HG03066 (cell line): ENCODE data around the gene CTTN.
"Not testable (repeated sequence)": the region's sequence is repeated elsewhere in the genome, so short reads cannot be mapped to it uniquely, and the experiment has no call there.

Experiments
- ATAC-seq: cut with Tn5 transposase; IDR thresholded peaks from one replicate; pipeline ENCODE4 v1.9.1; 2021; ENCODE audit warnings: low read depth; ENCODE audit not compliant: unreplicated experiment

The CTTN gene

DNA sequence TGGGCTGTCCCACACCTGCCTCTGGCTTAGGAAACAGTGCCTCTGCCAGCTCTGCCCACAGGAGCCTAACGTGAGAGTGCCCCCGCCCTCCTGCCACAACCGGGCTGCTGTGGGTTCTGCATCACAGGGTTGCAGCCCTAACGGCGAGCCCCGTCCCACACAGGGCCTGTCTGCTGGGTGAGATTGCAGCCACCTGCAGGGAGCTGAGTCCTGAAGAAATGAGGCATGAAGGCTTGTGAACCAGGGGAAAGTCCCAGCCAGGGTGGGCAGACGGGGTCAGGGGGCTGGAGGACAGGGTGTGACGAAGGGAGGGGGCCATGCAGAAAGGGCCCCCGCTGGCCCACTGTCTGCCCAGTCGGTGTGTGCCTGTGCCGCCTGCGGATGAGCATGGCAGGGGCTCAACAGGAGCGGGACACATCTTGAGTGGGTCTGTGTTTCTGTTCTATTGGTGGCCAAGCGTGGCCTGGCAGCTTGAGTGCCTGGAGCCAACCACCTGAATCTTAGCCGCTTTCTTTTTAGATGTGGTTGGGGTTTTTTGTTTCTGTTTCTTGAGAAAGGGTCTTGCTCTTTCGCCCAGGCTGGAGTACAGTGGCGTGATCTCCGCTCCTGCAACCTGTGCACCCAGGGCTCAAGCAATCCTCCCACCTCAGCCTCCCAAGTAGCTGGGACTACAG lies 38.9 kb downstream of the CTTN start:
- no peak for ATAC-seq

DNA sequence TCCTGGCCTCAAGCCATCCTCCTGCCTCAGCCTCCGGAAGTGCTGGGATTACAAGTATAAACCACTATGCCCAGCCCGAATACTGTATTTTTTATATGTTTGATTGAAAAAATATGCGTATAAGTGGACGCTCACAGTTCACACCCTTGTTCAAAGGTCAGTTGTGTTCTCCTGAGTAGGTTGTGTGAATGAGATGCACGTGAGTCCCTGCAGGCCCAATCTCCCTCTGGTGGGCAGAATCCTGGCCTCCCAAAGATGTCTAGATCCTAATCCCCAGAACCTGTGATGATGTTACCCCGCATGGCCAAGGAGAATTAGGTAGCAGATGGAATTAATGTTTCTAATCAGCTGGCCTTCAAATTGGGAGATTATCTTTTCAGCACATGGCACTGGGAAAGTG lies 41.9 kb downstream of the CTTN start:
- no peak for ATAC-seq

DNA sequence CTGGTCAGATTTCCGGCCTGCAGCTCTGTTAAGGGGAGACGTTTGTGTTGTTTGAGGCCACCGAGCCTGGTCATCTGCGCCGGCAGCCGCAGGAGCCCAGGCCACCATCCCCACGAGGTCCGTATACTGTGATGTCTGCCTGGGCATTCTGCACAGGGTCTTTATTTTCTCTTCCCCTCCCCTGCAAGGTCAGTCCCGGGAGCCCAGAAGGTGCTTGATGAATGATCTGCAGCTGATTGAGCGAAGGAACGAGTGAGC lies 45.4 kb downstream of the CTTN start:
- ATAC-seq = no peak

DNA sequence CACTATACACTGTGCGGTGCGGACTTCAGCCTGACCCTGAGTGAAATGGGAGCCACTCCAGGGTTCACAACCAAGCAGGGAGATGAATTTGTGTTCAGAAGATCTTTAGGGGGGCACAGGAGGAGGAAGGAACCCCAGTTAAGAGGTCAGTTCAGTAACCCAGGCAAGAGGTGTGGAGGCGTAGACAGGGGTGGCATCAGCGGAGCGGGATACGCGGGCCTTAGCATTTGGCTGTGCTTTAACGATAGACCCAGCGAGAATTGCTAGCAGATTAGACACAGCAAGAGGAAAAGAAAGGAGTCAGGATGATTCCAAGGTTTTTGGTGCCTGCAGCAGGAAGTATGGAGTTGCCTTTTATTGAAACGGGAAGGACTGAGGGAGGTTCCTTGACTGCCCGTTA lies 46.8 kb downstream of the CTTN start:
- no peak for ATAC-seq

DNA sequence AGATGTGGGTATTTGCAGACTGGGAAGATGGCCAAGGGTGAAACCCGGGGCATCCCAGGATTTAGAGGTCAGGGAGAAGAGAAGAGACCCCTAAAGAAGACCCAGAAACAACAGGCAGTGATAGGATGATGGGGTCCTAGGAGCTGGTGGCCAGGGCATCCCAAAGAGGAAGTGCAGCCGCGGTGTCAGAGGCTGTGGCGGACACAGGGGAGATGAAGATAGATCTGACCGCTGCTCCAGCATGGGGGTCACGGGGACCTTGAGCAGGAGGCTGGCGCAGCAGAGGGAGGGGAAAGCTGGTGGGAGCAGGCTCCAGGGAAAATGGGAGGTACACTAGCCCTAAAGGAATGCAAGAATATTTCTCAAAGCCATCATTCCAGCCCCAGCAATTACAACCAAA lies 47.3 kb downstream of the CTTN start:
- no peak for ATAC-seq

DNA sequence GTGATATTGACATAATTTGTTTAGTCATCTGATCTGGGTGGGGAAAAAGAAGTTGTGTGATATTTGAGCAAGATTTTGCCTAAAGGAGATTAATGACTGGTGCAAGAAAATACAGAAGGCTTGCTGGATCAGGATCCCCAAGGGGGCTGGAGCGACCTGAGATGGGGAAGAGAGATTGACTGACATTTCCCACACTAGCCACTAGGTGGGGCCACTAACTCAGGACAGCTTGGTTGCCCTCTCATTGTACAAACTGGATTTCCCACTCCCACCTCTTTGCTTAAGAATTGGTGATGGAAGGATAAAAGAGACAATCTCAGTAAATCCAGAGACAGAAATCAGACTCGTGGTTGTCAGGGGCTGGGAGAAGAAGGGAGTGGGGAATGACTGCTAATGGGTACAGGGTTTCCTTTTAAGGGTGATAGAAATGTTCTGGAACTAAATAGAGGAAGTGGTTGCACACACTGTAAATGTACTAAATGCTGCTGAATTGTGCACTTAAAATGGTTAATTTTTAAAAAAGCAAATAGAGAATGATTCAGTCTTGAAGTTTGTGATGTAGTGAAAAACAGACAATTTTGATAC lies 50.7 kb downstream of the CTTN start:
- ATAC-seq = no peak

DNA sequence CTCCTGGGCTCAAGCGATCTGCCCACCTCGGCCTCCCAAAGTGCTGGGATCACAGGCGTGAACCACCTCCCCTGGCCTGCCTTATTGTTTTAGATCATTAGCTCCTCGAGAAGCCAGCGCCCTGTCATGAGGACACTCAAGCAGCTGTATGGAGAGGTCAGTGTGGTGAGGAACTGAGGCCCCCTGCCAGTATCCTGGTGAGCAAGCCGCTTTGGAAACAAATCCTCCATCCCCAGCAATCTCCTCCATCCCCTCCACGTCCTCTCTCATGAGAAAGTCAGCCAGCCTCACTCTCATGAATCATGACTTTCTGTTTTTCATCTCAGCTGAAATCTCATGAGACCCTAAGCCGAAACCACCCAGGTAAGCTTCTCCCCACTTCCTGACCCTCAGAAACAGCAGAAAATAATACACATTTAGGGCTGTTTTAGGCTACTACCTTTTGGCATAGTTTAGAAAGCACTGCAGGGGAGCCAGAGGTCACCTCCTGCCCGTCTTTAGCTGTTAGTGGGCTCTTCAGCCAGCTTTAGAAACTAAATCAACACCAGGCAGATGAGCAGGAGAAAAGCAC lies 56.0 kb downstream of the CTTN start:
- ATAC-seq = no peak

DNA sequence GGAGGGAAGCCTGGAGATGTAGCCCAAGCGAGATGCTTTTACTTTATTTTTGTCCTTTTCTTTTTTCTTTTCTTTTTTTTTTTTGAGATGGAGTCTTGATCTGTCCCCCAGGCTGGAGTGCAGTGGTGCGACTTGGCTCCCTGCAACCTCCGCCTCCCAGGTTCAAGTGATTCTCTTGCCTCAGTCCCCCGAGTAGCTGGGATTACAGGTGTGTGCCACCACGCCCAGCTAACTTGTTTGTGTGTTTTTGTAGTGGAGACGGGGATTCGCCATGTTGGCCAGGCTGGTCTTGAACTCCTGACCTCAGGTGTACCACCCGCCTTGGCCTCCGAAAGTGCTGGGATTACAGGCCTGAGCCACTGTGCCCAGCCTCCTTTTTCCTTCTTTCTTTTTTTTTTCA lies 56.5 kb downstream of the CTTN start:
- not testable (repeated sequence) for ATAC-seq

DNA sequence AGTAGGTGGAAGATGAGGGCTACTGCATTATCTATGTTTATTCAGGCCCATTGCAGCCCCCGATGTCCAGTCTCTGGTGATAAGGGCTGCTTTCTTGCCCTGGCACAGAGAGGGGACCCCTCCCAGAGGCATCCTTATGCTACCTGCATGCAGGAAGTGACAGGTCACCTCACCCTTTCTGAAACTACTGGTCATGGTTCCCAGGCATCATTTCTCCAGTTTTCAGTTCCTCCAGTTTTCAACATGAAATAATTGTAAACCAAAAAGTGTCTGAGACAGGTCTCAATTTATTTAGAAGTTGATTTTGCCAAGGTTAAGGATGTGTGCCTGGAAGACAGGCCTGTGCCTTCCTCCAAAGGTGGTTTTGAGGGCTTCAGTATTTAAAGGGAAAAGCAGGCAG lies 57.0 kb downstream of the CTTN start:
- no peak for ATAC-seq

DNA sequence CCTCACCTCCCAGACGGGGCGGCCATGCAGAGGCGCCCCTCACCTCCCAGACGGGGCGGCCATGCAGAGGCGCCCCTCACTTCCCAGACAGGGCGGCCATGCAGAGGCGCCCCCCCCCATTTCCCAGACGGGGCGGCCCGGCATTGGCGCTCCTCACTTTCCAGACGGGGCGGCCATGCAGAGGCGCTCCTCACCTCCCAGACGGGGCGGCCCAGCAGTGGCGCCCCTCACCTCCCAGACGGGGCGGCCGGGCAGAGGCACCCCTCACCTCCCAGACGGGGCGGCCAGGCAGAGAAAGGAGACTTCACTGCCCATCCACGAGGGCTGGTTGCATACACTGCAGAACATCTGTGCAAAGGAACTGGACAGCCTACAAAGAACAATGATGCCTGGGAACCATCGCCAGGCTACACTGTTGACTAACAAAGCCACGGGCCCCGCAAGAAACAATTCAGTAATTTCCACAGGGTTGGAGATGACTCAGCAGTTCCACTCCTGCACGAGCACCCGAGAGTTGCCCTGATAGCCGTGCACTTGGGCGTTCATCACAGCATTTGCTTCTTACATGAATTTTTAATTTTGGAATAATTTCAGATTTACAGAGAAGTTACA lies 58.7 kb downstream of the CTTN start:
- no peak for ATAC-seq

DNA sequence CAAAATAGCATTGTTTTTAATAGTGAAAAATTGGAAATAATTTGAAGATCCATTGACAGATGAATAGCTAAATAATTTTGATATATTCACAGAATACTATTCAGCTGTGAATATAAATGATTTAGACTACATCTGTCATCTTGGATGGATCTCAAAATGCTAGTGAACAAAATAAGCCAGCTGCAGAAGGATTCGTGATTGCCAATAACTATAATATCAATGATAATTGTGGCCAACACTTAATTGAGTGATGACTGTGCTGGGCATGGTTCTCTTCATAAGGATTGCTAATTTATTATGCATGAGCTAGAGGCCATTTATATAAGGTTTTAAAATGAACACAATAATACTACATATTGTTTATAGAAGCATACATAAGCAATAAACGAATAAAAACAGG lies 60.4 kb downstream of the CTTN start:
- no peak for ATAC-seq

DNA sequence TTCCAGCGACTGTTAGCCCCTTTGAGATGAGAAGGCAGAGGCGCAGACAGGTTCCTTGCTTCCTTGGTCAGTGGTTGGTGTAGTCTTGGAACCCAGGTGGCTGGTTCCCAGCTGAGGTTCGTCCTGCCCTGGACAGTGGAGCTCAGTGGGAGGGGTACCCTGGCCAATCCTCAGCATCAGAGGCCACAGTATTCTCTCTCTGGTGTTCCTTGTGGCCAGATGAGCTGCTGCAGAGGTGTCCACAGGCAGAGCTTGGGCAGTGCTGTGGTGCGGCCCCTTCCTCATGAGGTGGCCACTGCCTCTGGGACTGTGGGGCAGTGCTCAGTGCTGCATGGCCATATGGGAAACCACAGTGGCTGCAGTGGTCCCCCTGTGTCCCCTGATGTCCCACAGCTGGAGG lies 61.8 kb downstream of the CTTN start:
- ATAC-seq = no peak

DNA sequence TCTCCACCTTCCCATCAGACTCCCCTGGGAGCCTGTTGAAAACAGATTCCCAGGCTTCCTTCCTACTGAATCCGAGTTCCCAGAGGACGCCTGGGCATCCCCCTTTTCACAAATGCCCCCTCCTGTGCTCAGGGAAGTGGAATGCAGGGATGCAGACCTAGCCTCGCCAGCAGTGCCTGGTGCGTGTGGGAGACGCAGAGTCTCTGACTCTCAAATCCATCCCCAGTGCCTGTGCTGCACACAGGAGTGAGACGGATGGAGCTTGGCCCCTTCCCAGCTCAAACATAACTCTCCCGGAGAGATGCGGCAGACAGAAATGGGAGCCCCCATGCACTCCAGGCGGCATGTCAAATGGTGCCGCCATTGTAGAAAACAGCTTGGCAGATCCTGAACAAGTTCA lies 62.6 kb downstream of the CTTN start:
- no peak for ATAC-seq

DNA sequence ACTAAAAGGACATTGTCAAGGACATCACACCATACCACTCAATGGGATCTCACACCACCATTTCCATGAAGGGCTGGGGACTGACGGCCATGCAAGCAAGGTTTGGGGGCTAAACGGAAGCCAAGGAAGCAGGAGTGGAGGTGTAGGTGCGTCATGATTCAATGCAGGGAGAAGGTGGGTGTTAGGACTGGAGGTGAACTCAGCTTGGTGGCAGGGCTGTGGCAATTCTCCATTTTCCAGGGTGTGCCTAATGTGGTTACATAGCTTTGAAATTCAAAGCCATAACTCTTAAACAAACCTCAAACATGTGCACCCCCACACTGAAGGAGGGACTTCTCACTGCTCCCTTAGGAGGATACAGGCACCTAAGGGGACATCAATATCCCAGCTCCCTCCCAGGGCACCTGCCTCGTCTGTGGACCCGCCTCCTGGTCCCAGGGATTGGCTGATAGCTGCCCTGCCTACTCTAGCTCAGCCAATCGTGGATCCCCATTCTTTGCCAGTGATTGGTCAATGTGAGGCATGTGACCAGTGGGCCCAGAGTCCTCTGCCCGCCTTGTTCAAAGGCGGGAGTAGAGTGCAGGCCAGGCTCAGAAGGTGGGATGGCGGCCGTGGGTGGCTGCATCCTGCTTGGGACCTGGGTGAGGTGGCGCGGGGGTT lies 64.6 kb downstream of the CTTN start:
- no peak for ATAC-seq

DNA sequence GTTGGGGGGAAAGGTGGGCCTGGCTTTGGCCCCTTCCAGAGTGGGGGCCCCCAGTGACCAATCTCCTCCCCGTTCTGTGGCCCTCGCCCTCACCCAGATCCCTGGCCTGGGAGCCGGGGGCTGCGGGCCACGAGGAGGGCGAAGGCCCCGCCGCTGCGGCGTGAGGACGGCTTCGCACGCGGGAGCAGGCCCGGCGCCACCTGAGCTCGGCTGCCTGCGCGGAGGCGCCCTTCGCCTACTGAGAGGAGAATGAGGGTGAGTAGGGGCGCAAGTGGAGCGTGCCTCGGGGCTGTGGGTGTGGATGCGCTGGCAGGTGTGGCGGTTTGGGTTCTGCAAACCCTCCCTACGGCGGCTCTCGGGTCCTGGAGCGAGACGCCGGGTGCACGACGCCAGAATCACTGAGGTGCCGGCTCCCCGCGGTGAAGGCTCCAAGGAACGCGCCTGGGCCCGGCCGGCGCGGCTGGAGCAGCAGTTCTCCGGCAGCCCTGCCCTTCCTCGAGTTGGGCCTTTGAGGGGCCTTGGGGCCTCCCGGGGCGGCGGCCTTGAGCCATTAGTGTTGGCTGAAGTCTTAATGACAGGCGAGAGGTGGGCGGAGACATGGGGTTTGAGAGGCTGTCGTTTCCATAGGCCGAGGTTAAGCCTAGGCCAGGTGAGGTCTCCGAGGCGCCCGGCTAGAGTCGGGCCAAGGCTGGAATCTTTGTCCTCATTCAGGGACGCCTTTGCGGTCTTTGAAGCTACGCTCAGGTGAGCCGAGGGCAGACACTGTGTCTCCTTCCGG lies 65.3 kb downstream of the CTTN start:
- no peak for ATAC-seq

DNA sequence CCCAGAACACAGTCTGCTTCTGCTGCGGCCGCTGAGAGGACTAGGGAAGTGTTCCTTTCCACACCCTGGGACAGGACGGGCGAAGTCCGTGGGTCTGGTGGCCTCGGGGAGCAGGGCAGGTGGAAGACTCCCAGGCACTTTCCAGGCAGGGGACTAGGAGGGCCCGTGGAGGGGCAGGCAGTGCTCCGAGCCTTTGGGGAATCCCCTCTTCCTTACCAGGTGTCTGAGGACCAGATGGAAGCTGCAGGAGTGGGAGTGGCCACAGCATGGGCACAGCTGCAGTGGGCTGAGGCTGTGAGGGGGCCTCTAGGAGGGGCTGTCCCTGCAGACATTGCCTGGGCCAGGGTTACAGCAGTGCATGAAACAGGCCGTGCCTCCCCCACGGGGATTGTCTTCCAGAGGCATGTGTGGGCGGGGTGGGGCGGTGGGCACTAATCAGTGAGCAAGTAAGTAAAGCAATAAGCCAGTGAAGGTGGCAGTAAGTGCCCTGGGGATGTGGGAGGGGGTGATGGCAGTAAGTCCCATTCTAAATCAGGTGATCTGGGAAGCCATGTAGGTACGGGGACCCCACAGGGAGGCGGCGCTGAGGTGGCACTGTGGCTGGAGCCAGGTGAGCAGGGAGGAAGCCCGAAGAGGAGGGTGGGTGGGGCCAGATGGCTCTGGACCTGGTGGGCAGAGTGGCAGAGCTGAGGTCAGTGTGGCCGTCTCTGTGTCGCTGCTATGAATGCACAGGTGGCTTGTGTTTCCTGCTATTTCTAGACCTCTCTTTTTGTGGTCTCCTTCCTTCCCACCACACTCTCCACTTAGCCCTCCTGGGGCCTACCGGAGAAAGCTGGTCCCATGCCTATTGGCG lies 66.4 kb downstream of the CTTN start:
- no peak for ATAC-seq

DNA sequence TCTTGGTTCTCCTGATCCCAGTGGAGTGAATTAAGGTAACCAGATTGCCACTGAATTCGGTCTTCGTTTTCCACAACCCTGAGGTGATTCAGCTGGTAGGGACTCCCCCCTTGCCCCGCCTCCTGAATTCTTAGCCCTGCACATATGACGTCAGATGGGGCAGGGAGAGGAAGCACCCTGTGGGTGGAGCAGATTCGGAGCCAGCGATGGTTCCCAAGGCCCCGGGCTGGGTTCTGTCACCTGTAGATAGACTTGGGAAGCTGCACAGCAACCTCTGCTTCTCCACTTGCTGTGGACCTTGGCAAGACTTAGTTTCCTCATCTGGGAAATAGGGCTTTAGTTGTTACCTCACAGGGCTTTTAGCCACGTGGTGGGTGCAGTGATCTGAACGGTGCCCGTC lies 67.8 kb downstream of the CTTN start:
- ATAC-seq = no peak

DNA sequence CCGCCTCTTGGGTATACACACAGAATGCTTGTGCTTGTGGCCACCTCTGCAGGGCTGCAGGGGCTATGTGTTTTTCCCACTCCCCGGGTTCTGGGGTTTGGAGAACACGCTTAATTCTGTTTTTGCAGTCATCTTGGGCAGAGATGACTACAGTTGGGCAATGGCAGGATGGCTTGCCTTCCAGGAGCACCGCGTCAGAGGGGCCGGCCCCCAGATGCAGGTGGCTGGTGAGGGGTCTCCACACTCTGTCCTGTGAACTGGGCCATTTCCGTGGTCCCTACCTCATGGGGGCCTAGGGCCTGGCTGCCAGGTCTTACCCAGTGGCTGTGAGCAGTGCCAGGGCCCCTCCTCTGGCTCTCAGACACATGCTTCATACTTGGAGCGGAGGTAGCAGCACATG lies 68.3 kb downstream of the CTTN start:
- no peak for ATAC-seq

DNA sequence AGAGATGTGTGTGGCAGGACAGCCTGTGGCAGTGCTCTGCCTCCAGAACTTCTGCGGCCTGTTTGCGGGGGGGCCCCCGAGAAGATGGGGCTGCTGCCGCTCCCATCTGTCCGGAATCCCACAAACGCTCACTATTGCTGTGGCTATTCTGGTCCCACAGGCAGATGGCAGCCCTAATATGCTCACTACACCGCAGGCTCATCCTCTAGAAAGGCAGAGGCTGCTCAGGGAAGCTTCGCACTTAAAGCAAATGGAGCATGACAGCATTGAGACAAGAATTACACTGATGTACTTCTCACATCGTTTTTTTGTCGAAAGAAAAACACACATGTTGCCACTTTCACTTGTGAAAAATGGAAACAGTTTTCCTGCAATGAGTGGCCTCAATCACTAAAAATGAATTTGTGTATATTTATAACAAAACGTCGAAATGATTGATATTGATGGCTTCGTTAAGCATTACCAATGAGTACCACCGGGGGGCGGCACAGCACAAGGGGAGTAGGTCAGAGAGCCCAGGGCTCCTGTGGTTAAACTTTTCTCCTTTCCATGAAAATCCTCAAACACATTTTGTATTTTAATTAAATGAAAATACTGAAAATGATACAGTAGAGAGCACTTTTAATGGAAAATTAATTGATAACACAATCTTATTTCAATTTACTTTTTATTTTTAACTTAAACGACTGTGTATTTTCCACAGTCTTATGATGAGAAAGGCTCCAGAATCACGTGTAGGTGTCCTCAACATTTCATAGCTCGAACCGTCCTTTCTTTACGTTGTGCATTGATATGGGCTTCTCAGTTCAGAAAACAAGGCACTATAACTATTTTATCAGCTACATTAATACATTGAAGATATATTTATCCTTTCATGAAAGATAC lies 69.1 kb downstream of the CTTN start:
- ATAC-seq = no peak
